ENCODE data around the gene PAN2.
"Not testable (repeated sequence)": the region's sequence is repeated elsewhere in the genome, so short reads cannot be mapped to it uniquely, and the experiment has no call there.

The PAN2 gene

DNA sequence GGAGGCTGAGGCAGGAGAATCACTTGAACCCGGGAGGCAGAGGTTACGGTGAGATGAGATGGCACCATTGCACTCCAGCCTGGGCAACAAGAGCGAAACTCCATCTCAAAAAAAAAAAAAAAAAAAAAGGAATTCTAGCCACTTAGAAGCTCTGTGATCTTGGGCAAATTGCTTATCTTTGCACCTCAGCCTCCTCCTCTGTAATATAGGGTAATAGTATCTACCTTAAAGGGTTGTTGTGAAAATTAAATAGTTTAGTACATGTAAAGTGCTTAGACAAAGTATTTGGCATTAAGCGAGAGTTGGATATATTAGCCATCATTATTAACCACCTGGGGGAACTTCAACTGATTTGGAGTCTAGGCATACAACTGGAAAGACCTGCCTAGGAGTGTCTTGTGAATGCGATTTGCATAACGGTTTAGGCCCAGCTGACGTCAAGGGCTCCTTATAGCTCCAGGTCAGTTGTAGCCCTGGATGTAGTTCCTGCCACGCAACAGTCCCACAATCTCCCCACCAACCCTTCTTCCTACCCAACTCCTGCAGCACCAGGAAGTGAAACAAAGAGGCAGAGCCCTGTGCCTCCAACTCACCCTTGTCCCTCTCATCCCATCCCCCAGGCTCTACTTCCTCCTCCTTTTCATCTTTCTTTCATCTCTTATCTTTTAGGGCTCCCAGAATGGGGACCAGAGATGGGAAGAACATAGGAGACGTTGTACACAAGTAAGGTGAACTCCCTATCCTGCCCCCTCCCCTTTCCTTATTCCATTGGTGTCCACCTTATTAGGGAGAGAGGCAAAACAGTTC, 2.8 kb upstream of the PAN2 start:
- H3K27me3 Mint-ChIP-seq (ENCODE audit: low read depth): peaks cover 4% of the 10 kb centered on the region
- H3K36me3 Mint-ChIP-seq (ENCODE audit: low read depth): peaks cover 4% of the 10 kb centered on the region
- no peaks in the 10 kb centered on the region for H3K9me3 Mint-ChIP-seq
- H3K4me1 Mint-ChIP-seq: no peaks in the 10 kb centered on the region
- peak overlapping the region; percentile 36 to 60 (median 43) for H3K4me3 Mint-ChIP-seq
- peak overlapping the region; percentile 8 to 50 (median 26) for H3K27ac Mint-ChIP-seq
- TF ChIP-seq, protein P1, sequence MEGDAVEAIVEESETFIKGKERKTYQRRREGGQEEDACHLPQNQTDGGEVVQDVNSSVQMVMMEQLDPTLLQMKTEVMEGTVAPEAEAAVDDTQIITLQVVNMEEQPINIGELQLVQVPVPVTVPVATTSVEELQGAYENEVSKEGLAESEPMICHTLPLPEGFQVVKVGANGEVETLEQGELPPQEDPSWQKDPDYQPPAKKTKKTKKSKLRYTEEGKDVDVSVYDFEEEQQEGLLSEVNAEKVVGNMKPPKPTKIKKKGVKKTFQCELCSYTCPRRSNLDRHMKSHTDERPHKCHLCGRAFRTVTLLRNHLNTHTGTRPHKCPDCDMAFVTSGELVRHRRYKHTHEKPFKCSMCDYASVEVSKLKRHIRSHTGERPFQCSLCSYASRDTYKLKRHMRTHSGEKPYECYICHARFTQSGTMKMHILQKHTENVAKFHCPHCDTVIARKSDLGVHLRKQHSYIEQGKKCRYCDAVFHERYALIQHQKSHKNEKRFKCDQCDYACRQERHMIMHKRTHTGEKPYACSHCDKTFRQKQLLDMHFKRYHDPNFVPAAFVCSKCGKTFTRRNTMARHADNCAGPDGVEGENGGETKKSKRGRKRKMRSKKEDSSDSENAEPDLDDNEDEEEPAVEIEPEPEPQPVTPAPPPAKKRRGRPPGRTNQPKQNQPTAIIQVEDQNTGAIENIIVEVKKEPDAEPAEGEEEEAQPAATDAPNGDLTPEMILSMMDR (IDR thresholded peaks at IDR 0.05; ENCODE audit: unreplicated experiment in 3 of 3): no peak

DNA sequence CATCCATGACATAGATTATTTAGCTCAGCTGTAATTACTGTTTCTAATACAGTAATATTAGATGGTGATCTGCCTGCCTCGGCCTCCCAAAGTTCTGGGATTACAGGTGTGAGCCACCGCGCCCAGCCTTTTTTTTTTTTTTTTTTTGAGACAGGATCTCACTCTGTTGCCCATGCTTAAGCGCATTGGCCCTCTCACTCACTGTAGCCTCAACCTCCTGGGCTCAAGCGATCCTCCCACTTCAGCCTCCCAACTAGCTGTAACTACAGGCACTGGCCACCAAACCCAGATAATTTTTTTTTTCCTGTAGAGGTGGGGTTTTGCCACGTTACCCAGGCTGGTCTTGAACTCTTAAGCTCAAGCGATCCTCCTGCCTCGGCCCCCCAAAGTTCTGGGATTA, 1.7 kb upstream of the PAN2 start:
- not testable (repeated sequence) for H3K9me3 Mint-ChIP-seq; H3K27ac Mint-ChIP-seq; H3K36me3 Mint-ChIP-seq (ENCODE audit: low read depth); H3K27me3 Mint-ChIP-seq (ENCODE audit: low read depth); H3K4me1 Mint-ChIP-seq
- H3K4me3 Mint-ChIP-seq: peak overlapping the region in 1 of 3 experiments; percentile 40

DNA sequence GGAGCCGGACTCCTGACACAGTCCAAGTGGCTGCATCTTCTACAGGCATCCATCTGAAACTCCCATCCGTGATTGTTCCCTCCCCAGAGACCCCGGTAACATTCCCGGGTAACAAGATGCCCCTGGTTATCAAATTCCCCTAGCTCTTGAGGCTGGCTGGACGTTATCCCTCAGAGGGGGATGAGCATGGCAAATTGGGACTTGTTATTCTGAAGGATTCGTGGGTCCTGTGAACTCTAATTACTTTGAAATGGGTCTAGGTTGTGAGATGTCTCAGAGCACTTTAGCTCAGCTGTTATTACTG, 642 bp upstream of the PAN2 start:
- no peaks in the 10 kb centered on the region for H3K36me3 Mint-ChIP-seq (ENCODE audit: low read depth)
- peak overlapping the region; percentile 99 for H3K27ac Mint-ChIP-seq
- peak overlapping the region; percentile 91 to 92 (median 92) for H3K4me3 Mint-ChIP-seq
- H3K9me3 Mint-ChIP-seq: no peaks in the 10 kb centered on the region
- TF ChIP-seq, protein P1 (IDR thresholded peaks at IDR 0.05; ENCODE audit: unreplicated experiment in 3 of 3): no peak
- H3K4me1 Mint-ChIP-seq: no peaks in the 10 kb centered on the region
- peaks cover 4% of the 10 kb centered on the region for H3K27me3 Mint-ChIP-seq (ENCODE audit: low read depth)

DNA sequence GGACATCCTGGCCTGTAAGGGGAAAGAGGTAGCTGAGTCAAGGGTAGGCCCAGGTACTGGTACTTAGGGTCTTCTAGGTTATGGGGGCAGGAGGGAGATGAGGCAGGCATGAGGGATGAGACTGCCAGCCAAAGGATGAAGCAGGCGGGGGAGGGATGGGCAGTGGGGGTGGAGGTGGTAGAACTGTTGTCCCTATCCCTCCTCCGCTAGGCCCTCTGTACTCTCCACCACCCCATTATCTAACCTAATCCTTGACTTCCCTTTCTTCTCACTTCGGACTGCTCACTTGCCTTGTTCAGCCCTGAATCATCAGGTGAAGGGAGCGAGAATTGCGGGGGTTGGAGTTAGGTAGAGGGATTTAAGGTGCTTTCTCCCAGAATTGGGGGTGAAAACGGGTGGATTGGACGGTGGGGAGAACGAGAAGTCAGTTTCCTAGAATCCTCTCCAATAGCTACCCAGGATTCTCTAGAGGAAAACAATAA, 562 bp downstream of the PAN2 start:
- Mint-ChIP-seq H3K27me3 (ENCODE audit: low read depth) (no peaks in the 10 kb centered on the region), H3K36me3 (ENCODE audit: low read depth) (no peaks in the 10 kb centered on the region), H3K27ac (peak overlapping the region; percentile 99), H3K4me1 (no peaks in the 10 kb centered on the region), H3K4me3 (peak overlapping the region; percentile 91 to 92 (median 92)), H3K9me3 (no peaks in the 10 kb centered on the region)
- TF ChIP-seq, protein P1 (IDR thresholded peaks at IDR 0.05; ENCODE audit: unreplicated experiment in 3 of 3): no peak

DNA sequence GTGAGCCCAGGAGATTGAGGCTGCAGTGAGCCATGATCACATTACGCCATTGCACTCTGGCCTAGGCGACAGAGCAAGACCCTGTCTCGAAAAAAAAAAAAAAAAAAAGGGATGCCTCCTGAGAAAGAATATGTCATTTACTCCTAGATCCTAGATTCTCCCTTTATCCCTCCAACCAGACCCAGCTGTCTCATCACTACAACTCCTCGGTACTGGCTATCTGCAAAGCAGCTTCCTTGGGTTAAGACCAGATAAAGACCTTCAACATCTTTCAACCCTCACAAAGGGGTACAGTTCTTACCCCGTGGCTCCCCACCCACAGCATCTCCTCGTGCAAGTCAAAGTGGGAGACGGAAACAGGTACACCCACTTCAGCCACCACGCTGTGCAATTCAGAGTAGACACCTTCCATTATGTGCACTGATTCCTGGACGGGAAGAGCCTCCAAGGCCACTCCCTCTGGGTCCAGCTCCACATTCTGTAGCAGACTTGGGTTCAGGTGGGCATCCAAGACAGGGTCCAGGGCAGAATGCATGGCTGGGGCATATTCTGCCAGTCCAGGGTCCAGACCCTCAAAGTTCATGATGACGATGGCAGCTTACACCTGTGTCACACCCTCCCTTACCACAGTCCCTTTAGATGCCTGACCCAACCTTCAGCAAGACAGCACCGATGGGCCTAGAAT, 1.1 kb downstream of the PAN2 start:
- TF ChIP-seq, protein P1 (IDR thresholded peaks at IDR 0.05; ENCODE audit: unreplicated experiment in 3 of 3): no peak
- Mint-ChIP-seq H3K9me3 (no peaks in the 10 kb centered on the region), H3K4me3 (peak overlapping the region; percentile 91 to 92 (median 92)), H3K27ac (peak overlapping the region; percentile 99), H3K27me3 (ENCODE audit: low read depth) (no peaks in the 10 kb centered on the region), H3K36me3 (ENCODE audit: low read depth) (peaks cover 2% of the 10 kb centered on the region), H3K4me1 (no peaks in the 10 kb centered on the region)

DNA sequence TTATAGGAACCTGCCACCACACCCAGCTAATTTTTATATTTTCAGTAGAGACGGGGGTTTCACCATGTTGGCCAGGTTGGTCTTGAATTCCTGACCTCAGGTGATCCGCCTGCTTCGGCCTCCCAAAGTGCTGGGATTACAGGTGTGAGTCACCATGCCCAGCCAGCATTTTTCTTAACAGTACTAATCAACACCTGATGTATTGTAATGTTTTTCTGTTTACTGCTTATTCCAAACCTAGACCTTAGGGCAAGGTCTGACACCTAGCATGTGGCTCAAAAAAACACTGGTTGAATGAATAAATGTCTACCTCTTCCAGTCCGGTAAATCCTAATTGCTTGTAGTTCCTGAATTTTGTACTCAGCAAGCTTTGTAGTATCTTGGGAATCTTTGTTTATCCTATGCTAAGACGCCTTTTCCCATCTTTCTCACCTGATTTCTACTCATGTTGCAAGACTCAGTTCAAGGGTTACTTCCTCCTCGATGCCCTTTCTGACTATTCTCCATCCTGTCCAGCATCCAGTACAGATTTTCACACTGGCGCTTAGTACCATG, 2.8 kb downstream of the PAN2 start:
- Mint-ChIP-seq H3K4me1 (no peaks in the 10 kb centered on the region), H3K4me3 (peak overlapping the region in 1 of 3 experiments; percentile 26), H3K27me3 (ENCODE audit: low read depth) (no peaks in the 10 kb centered on the region), H3K36me3 (ENCODE audit: low read depth) (peaks cover 14% of the 10 kb centered on the region), H3K27ac (peak overlapping the region in 1 of 3 experiments; percentile 0), H3K9me3 (no peaks in the 10 kb centered on the region)
- TF ChIP-seq, protein P1 (IDR thresholded peaks at IDR 0.05; ENCODE audit: unreplicated experiment in 3 of 3): no peak
